GM21367 (cell line): Measurements from ENCODE around the gene COPA.

Experiments used
- ATAC-seq: cut with Tn5 transposase; IDR thresholded peaks from one replicate; pipeline ENCODE4 v1.9.1; 2021; ENCODE audit not compliant: unreplicated experiment

COPA gene

GRCh38 chr1:160277330-160277729 is 65.7 kb downstream of the COPA start:
- ATAC-seq: no peak

- no peak for ATAC-seq
These were observed 72.0 kb downstream of the COPA start for GRCh38 chr1:160271025-160271424.

GRCh38 chr1:160267284-160267991 is 75.6 kb downstream of the COPA start:
- ATAC-seq: no peak

GRCh38 chr1:160264795-160265307 is 78.2 kb downstream of the COPA start:
- no peak for ATAC-seq

- peak; percentile 74 for ATAC-seq
These were observed 80.9 kb downstream of the COPA start, which contains the start of gene DCAF8 for GRCh38 chr1:160261893-160262794. DCAF8 (minus strand) TSS chr1:160262549; CDS start chr1:160244008, 18,541 bp downstream.

GRCh38 chr1:160261556-160261892 is 81.5 kb downstream of the COPA start:
- no peak for ATAC-seq

GRCh38 chr1:160260406-160261382 is 82.4 kb downstream of the COPA start:
- no peak for ATAC-seq

- no peak for ATAC-seq
These were observed 84.8 kb downstream of the COPA start for GRCh38 chr1:160258177-160258798.

GRCh38 chr1:160257411-160258015 is 85.5 kb downstream of the COPA start:
- no peak for ATAC-seq

- ATAC-seq: no peak
These were observed 86.5 kb downstream of the COPA start for GRCh38 chr1:160256396-160257046.

GRCh38 chr1:160255781-160256300 is 87.2 kb downstream of the COPA start:
- no peak for ATAC-seq

- no peak for ATAC-seq
These were observed 91.1 kb downstream of the COPA start for GRCh38 chr1:160251687-160252526.

GRCh38 chr1:160251011-160251410 is 92.0 kb downstream of the COPA start:
- ATAC-seq: no peak

- no peak for ATAC-seq
These were observed 96.0 kb downstream of the COPA start for GRCh38 chr1:160247053-160247452.

- ATAC-seq: no peak
These were observed 97.6 kb downstream of the COPA start for GRCh38 chr1:160245434-160245833.

GRCh38 chr1:160244209-160244608 is 98.8 kb downstream of the COPA start:
- ATAC-seq: no peak

- no peak for ATAC-seq
These were observed 99.3 kb downstream of the COPA start for GRCh38 chr1:160243767-160244166.

GRCh38 chr1:160239582-160240299 is 103.3 kb downstream of the COPA start:
- ATAC-seq: no peak
